Calu3 (cell line): ENCODE results near the gene ZNF335. TPM values are rescaled to one million over a fixed set of nuclear protein-coding genes. Genes with fewer than 3 reads are reported as not detected.

Experiments
- BruUV-seq: library from RNA; stranded (reverse); fragments of 400-500 nt; replicated peaks from 2 replicates; lab custom pipeline; 2021; lab: Mats Ljungman, UMichigan
- CTCF ChIA-PET: fragments of 300-600 bp; sonication (Branson Sonifier 250); formaldehyde crosslinking; loops from one replicate; lab custom pipeline; 2022; ENCODE audit warnings: antibody characterized with exemption; lab: Charles Lee
- DNase-seq: peaks from one replicate; pipeline ENCODE4 v3.0.0; 2022
- H3K27ac Mint-ChIP-seq: one replicate; pipeline ENCODE4 v1.8.0; 2022; ENCODE audit warnings: mixed read lengths; ENCODE audit not compliant: unreplicated experiment
- H3K27me3 Mint-ChIP-seq: one replicate; pipeline ENCODE4 v1.8.0; 2022; ENCODE audit warnings: mixed read lengths; ENCODE audit not compliant: unreplicated experiment
- H3K36me3 Mint-ChIP-seq: one replicate; pipeline ENCODE4 v1.8.0; 2022; ENCODE audit warnings: mild to moderate bottlenecking, moderate library complexity, mixed read lengths; ENCODE audit not compliant: insufficient read depth, unreplicated experiment
- H3K4me1 Mint-ChIP-seq: one replicate; pipeline ENCODE4 v1.8.0; 2022; ENCODE audit warnings: mild to moderate bottlenecking, low read depth, mixed read lengths; ENCODE audit not compliant: unreplicated experiment
- H3K4me3 Mint-ChIP-seq: one replicate; pipeline ENCODE4 v1.8.0; 2022; ENCODE audit warnings: mild to moderate bottlenecking, low read depth, moderate library complexity, mixed read lengths; ENCODE audit not compliant: unreplicated experiment
- H3K9me3 Mint-ChIP-seq: one replicate; pipeline ENCODE4 v1.8.0; 2022; ENCODE audit warnings: low read depth, mixed read lengths; ENCODE audit not compliant: unreplicated experiment
- intact Hi-C: fragments of 100-400 bp; cut with micrococcal nuclease; formaldehyde crosslinking; loops from one replicate; pipeline ENCODE4 v1.10.0; 2022; ENCODE audit not compliant: unreplicated experiment
- total RNA-seq: library from RNA; stranded (reverse); gene quantifications from 2 replicates; pipeline ENCODE4 v1.2.3, GENCODE V29; 2022
- TF ChIP-seq, protein P1 (sequence below): fragments of 200-600 bp; IDR thresholded peaks from one replicate; pipeline ENCODE4 v1.8.0; 2022; ENCODE audit warnings: antibody characterized with exemption; ENCODE audit not compliant: unreplicated experiment

Gene ZNF335
- total RNA-seq, 1 experiment from 2014 or later = 31.9 TPM

DNA sequence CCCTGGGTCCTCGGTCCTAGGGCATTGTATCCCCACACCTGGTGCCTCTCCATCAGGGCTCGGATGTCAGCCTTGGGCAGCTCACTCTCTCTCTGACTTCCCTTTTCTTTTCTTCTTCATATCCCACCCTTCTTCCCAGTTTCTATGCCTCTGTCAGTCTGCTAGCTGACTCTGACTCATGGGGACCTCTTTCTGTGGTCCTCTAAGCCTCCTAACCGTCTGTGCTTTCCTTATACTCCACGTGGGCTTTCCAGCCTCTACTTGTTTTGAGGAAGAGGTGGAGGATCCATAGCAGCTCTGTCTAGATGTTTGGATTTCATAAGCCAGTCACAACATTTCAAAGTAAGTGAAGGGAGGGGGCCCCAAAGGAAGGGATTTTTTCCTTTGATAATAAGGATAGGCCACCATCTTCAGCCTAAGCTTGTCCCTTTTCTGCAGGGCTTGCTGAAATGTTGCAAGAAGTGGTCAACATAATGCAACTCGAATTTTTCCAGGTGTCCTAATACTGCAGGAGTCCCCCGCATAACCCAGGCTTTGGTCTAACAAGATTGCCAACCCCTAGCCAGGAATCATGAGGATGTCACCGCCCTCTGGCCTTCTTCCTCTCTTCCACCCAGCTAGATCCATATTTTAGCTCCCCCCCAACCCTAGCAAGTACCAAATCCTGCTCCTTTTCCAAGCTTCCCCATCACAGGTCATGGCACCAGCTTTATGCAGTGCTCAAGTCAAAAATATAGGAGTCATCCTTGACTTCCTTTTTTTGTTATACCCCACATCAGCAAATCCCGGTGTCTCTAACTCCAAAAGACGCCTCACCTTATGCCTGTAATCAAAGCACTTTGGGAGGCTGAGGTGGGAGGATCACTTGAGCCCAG, 51.3 kb downstream of the ZNF335 start:
- H3K27ac Mint-ChIP-seq = no peak overlapping the region
- no peaks in the 10 kb centered on the region for H3K36me3 Mint-ChIP-seq
- H3K27me3 Mint-ChIP-seq = peaks cover 52% of the 10 kb centered on the region
- no peaks in the 10 kb centered on the region for H3K4me1 Mint-ChIP-seq
- no peak for DNase-seq
- TF ChIP-seq, protein P1, sequence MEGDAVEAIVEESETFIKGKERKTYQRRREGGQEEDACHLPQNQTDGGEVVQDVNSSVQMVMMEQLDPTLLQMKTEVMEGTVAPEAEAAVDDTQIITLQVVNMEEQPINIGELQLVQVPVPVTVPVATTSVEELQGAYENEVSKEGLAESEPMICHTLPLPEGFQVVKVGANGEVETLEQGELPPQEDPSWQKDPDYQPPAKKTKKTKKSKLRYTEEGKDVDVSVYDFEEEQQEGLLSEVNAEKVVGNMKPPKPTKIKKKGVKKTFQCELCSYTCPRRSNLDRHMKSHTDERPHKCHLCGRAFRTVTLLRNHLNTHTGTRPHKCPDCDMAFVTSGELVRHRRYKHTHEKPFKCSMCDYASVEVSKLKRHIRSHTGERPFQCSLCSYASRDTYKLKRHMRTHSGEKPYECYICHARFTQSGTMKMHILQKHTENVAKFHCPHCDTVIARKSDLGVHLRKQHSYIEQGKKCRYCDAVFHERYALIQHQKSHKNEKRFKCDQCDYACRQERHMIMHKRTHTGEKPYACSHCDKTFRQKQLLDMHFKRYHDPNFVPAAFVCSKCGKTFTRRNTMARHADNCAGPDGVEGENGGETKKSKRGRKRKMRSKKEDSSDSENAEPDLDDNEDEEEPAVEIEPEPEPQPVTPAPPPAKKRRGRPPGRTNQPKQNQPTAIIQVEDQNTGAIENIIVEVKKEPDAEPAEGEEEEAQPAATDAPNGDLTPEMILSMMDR = no peak
- intact Hi-C loops = no loop called here
- no peaks in the 10 kb centered on the region for H3K9me3 Mint-ChIP-seq
- CTCF ChIA-PET = interaction anchor here (0.6 kb wide), 1 partner anchor 1513 kb away, joined by 3 read pairs; no protein-coding TSS in a partner anchor
- no peak overlapping the region for H3K4me3 Mint-ChIP-seq
- no TSS peak for BruUV-seq

DNA sequence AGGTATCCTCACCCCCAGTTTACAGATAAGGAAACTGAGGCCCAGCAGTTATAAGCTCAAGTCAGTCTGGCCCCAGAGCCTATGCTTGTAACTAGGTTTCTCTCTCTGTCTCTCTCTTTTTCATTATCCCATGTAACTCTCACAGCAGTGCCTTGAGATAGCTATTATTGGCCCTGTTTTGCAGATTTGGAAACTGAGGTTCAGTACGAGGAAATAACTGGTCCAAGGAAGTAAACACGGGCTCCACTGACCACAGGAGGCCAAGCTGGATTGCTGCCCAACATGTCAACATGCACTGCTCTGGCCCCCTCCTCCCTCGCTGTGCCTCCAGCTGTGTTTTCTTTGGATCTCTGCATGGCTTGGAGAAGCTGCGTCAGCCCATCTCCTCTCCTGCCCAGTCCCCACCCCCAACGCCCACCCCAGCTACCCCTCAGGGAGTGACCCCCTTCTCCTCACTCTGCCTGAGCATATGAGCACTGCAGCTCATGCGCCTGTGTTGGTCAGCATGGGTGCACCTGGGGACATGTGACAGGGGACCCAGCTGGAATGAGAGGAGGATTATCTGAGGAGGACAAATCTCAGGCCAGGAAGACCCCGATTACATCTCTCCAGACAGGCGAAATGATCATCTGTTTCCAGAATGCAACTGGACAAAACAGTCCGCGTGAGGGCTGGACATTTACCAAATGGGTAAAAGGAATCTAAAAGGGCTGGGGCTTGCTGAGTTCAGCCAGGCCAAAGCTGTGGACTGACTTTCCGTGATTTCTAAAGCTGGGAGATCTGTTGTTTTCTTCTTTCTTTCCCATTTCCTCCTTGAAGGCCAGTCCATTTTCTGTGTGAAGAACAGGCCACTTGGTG, 52.2 kb downstream of the ZNF335 start:
- DNase-seq = no peak
- no peaks in the 10 kb centered on the region for H3K9me3 Mint-ChIP-seq
- CTCF ChIA-PET = interaction anchor here (0.5 to 0.9 kb wide), 3 partner anchors 15 to 1512 kb away, joined by 3 to 4 read pairs (median 3); partner anchors contain the start of gene WFDC3
- TF ChIP-seq, protein P1 = no peak
- H3K4me1 Mint-ChIP-seq = no peaks in the 10 kb centered on the region
- peaks cover 50% of the 10 kb centered on the region for H3K27me3 Mint-ChIP-seq
- no peaks in the 10 kb centered on the region for H3K36me3 Mint-ChIP-seq
- BruUV-seq = no TSS peak
- intact Hi-C loops = no loop called here
- H3K4me3 Mint-ChIP-seq = no peak overlapping the region
- no peak overlapping the region for H3K27ac Mint-ChIP-seq

DNA sequence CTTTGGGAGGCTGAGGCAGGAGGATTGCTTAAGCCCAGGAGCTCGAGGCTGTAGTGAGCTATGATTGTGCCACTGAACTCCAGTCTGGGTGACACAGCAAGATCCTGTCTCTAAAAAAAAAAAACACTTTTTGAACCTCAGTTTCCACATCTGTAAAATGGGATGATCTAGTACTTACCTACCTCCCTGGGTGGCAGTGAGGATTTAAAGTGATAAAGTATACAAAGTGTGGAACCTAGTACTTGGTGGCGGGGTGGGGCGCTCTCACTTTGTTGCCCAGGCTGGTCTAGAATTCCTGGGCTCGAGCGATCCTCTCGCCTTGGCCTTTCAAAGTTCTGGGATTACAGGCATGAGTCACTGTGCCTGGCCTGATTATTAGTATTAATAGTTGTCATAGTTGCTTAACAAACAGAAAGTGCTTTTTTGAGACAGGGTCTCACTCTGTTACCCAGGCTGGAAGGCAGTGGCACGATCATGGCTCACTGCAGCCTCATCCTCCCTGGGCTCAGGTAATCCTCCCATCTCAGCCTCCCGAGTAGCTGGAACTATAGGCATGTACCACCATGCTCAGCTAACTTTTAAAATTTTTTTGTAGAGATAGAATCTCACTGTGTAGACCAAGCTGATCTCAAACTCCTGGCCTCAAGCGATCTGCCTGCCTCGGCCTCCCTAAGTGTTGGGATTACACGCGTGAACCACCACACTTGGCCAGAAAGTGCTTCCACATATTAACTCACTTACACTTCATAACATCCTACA, 53.0 kb downstream of the ZNF335 start:
- Mint-ChIP-seq H3K9me3 (no peaks in the 10 kb centered on the region), H3K4me1 (no peaks in the 10 kb centered on the region), H3K4me3 (no peak overlapping the region), H3K27me3 (peaks cover 42% of the 10 kb centered on the region), H3K27ac (no peak overlapping the region), H3K36me3 (no peaks in the 10 kb centered on the region)
- CTCF ChIA-PET = interaction anchor here (0.9 kb wide), 1 partner anchor 128 kb away, joined by 3 read pairs; the partner anchor contains the start of gene WFDC3
- BruUV-seq = no TSS peak
- TF ChIP-seq, protein P1 = no peak
- intact Hi-C loops = no loop called here
- DNase-seq = no peak

DNA sequence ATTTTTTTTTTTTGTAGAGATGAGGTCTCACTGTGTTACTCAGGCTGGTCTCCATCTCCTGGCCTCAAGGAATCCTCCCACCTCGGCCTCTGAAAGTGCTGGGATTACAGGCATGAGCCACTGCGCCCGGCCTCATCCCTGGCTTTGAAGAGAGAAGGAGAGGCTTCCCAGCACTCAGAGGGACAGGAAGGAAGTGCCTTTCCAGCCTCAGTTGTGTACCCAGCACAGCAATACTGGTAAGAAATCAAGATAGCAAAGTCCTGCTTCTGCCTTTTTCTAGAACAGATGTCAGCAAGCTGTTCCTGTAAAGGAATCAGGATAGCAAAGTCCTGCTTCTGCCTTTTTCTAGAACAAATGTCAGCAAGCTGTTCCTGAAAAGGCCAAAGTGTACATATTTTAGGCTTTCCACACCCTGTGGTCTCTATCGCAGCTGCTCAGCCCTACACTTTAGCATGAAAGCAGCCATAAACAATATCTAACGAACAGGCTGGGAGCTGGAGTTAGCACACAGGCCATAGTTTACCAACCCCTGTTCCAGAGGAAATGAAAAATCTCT, 53.7 kb downstream of the ZNF335 start:
- no peaks in the 10 kb centered on the region for H3K4me1 Mint-ChIP-seq
- TF ChIP-seq, protein P1 = no peak
- DNase-seq = no peak
- intact Hi-C loops = no loop called here
- H3K4me3 Mint-ChIP-seq = no peak overlapping the region
- no TSS peak for BruUV-seq
- H3K36me3 Mint-ChIP-seq = no peaks in the 10 kb centered on the region
- no peak overlapping the region for H3K27ac Mint-ChIP-seq
- H3K27me3 Mint-ChIP-seq = peaks cover 41% of the 10 kb centered on the region
- no peaks in the 10 kb centered on the region for H3K9me3 Mint-ChIP-seq
- CTCF ChIA-PET = interaction anchor here (1.0 to 1.1 kb wide), 2 partner anchors 18 to 26 kb away, joined by 3 to 5 read pairs; no protein-coding TSS in a partner anchor
